ENCODE measurements around the gene FGFBP1.

The FGFBP1 gene

DNA sequence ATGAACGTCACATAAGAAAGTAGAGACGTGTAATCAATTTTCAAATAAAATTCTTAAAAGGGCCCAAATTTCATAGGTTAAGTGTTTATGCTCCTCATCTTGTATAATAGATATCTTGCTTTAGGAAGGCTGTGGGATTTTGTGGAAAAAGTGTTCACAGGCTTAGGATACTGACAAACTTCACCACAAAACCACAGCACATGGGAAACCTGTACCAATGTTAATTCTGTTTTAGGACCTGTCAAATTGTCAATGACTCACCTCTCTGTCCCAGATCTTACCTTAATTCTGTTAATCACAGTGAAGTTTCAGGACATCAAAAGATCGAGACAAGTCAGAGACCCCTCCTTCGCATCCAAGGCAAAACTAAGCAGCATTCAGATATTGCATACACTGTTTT lies 24.2 kb downstream of the FGFBP1 start:
- in situ Hi-C loops (cut with MboI; ENCODE audit: low sequenced_read_pairs): no loop called here

DNA sequence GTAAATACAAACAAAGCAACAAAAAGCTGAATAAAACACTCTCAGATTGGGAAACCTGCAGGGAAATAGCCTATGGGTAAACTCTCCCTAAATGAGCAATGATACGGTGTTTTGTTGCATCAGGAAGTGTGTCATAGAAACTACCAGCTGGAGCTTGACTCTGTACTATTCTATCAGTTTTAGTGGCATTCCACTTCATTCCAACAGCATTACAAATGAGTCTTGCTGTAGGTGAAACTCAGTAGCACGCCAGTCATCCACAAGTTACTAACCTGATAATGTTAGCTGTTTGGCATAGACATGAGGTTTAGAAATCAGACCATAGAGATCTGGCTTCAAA lies 24.9 kb downstream of the FGFBP1 start:
- in situ Hi-C loops (cut with MboI; ENCODE audit: low sequenced_read_pairs): no loop called here

DNA sequence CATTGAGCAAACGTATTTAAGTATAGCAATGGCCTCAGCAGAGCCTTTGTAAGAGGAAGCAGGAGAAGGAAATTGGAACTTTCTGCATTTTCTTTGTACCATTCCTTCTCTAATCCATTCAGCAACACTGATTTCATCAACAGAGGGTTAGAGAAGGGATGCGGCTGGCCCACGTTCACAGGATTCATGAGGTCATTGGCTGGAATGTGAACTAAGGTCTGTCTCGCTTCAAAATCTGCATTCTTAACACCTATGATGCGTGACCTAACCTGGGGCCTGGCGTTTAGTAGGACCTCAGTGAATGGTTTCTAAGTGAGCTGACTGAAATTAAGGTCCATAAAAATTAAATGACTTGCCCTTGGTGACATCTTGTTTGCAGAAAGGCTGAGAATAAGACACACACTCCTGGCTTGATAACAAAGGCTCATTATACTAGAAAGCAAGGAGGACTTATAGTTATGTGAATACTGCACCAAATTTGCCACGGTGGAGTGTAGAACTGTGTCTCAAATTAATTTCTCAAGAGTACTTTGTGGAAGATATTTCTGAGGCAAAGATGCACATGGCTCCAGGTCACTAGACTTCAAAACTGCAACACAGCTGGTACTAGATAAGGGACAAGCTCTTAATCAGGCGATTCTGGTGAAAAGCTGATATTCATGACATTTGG lies 25.4 kb downstream of the FGFBP1 start:
- in situ Hi-C loops (cut with MboI; ENCODE audit: low sequenced_read_pairs): no loop called here

DNA sequence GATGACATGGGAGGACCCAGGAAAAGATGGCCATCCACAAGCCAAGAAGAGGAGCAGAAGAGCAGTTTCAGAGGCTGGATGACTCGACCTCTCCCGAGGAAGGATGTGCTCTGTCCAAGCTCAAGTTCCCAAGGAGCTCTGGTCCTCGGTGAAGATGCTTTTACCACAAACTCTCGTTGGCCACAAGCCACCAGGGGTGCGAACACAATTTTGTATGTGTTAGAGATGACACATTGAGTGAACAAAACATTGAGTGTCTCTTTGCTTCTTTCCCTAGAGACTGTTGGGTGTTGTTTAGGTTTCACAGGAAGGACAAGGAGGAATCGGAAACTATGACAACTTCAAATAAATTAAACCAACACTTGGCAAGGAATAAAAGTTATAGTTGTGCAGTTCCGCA lies 26.3 kb downstream of the FGFBP1 start:
- in situ Hi-C loops (cut with MboI; ENCODE audit: low sequenced_read_pairs): no loop called here

DNA sequence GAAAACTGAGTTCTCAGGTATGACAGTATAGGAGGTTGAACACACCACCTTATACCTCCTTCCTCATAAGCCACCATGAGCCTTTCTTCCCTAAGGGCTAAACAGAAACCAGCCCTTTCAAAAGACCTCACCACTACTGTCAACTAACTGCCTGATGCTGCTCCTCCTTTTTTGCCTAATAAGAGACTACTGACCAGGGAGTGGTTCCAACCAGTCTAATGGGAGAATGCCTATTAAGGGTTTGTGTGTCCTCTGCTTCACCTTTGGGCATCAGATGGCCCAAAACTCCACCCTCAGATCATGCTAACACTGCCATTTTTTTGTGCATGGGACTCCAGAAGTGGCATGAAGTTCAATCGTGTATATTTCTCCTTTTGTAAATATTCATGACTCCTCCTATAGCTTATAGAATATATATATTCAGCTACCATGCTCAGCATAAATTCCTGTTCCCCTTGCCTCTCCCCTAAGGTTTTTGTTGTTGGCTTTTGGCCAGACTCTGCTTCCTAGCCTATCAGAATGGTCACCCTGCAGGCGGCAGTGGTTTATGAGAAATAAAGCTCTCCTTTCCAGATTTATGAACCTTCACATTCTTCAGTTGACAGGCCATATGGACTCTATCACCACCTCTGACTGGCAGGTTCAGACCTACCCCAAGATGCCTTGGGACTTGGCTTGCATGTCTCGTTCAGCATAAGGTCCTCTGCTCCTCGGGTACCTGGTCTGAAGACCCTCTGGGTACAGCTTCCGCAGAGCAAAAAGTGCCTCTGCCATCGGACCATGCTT lies 28.2 kb downstream of the FGFBP1 start:
- in situ Hi-C loops (cut with MboI; ENCODE audit: low sequenced_read_pairs): no loop called here

DNA sequence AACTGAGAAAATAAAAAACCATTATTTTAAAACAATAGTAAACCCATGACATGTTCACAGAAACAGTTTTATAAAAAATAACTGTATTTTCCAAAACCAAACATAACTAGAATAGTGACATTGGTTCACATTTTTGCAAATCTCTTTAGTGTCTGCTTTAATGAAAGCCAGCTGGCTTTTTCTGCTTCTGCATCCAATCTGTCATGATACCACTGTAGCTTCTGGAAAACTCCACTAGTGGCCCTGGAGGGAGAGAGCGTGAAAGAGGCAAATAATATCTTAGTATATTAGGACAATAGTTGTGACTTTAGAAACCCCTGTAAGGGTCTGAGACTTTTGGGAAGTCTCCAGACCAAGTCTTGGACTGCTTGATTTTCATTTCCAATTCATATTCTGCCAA lies 31.1 kb downstream of the FGFBP1 start:
- in situ Hi-C loops (cut with MboI; ENCODE audit: low sequenced_read_pairs): no loop called here

DNA sequence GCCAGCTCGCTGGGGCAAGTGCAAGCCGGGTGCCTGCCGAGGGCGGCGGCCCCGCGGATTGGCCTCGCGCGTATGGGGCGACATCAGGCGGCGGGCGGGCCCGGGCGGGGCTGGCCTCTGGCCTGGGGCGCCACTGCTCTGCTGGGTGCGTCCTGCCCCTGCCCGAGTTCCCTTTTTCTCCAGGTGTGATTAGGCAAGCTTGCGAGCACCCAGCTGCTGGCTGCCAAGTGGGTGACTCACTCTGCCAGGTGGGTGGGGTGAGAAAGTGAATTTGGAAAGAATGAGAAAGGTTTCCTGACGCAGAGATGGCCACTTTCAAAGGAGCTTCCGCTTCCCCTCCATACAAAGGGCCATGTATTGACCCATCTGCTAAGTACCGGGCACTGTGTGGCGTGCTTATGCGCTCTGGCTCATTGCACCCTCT lies 32.5 kb downstream of the FGFBP1 start:
- in situ Hi-C loops (cut with MboI; ENCODE audit: low sequenced_read_pairs): no loop called here

DNA sequence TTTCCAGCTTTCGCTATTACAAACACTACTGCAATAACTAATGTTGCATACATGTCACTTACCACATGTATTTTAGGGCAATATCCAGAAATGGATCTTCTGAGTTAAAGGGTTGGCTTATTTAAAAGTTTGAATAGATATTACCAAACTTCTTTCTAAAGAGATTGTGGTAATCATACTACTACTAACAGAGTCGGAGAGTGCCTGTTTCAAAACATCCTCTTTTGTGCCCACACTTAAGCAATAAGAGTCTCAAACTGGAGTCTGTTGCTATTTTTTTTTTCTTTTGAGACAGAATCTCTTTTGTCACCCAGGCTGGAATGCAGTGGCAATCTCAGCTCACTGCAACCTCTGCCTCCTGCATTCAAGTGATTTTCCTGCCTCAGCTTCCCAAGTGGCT lies 35.8 kb downstream of the FGFBP1 start:
- in situ Hi-C loops (cut with MboI; ENCODE audit: low sequenced_read_pairs): no loop called here

DNA sequence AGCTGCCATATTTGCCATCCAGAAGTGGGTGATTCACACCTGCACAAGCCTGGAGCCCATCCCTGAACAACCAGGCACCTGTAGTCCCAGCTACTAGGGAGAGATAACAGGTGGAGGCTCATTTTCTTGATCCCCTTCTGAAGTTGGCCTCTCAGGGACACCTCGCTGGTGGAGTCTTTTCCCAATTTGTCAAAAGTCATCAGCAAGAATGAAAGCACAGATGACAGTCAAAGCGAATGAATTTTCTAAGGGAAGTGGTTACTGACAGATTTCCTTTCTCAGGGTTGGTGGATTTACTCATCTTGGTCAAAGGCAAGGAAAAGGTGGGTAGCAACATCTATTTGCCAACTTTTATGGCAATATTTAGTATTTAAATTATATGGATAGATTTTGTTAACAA lies 36.5 kb downstream of the FGFBP1 start:
- in situ Hi-C loops (cut with MboI; ENCODE audit: low sequenced_read_pairs): no loop called here

DNA sequence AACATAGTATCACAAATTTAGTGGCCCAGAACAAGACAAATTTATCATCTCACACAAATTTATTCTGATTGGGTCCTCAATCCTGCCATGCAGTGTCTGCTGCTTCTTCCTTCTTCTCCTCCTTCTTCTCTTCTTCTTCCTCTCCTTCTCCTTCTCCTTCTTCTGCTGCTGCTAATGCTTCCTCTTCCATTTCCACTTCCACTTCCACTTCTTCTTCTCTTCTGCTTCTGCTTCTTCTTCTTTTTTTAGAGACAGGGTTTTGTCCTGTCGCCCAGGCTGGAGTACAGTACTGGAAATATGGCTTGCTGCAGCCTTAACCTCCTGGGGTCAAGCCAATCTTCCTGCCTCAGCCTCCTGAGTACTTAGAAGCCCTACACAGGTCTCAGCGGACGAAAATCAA lies 37.5 kb downstream of the FGFBP1 start:
- in situ Hi-C loops (cut with MboI; ENCODE audit: low sequenced_read_pairs): no loop called here

DNA sequence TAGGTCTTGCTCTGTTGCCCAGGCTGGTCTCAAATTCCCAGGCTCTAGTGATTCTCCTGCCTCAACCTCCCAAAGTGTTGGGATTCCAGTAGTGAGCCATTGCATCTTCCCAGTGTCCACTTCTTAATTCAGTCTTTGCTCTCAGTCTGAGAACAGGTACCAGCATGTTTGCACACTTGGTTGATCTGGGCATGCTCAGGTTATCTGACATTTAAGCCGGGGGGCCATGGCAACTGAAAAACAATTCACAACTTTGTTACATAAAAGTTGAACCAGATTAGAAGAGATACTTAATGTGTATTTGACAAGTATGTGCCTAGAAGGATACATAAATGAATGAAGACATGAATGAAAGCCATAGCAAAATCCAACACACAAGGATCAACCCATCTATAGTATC lies 39.0 kb downstream of the FGFBP1 start:
- in situ Hi-C loops (cut with MboI; ENCODE audit: low sequenced_read_pairs): no loop called here

DNA sequence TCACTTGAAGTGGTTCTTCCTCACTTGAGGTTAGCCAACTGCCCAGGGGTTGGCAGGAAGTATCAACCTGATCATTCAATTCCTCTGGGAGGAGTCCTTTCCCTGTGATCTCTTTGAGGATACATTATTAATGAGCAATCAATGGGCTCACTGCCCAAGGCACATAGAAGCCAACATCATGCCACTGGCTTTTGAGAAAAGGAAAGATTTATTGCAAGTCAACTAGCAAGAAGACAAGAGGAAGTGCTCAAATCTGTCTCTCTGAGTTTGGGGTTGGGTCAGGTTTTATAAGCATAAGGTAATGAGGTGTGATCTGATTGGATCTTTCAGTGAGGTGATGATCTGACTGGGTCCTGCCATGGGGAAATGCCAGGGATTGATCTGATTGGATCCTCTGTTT lies 39.6 kb downstream of the FGFBP1 start:
- in situ Hi-C loops (cut with MboI; ENCODE audit: low sequenced_read_pairs): no loop called here

DNA sequence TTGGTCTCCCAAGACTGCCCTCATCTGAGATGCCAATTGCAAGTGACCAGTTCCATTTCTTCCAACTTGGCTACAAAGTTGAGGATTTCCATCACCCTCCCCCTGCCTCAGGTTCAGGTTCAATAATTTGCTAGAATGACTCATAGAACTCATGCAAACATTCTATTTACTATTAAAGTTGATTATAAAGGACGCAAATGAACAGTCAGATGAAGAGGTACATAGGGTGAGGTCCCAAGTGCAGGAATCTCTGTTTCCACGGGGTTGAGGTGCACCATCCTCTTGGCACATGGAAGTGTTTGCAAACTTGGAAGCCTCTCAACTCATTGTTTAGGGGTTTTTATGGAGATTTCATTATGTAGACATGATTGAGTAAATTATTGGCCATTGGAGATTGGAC lies 41.0 kb downstream of the FGFBP1 start:
- in situ Hi-C loops (cut with MboI; ENCODE audit: low sequenced_read_pairs): no loop called here

DNA sequence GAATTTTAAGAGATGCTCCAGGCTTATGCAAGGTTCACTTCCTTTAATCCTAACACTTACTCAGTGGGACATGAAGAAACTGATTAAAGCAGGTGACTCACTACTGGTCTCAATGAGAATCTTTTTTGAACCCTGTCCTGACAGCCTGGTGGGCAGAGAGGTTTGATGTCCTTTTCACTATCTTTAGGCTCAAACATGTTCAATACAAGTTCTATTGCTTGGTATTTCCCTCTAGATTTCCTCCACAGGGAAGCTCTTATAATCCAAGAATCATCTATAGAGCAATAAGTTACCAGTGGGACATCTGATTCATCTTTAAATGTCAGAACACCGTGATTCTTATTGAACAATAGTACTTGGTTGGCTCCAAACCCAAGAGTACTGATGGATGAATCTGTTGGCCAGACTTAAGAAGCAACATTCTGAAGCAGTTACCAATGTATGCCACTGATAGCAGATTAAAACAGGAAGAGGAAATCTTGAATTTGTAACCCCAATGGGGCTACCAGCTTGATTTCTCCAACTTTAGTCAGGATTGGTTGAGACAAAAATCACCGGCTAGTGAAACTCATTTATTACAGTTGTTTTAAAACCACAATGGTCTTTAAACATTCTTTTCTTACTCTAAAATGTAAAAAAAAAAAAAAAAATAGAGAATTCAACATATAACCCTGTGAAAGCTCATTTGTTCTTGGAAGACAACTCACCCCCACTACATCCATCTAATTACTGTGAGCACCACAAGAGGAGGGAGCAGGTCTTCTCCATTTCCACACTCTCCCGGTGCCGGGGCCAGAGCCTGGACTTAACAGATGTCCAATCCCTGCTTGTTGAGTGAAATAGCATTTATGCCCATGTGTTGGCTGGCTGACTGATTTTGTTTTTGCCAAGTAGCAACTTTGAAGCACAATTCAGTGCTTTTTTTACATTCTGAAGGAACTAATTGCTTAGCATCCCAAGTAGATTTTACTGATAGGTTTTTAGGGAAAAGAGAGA lies 43.3 kb downstream of the FGFBP1 start:
- in situ Hi-C loops (cut with MboI; ENCODE audit: low sequenced_read_pairs): no loop called here

DNA sequence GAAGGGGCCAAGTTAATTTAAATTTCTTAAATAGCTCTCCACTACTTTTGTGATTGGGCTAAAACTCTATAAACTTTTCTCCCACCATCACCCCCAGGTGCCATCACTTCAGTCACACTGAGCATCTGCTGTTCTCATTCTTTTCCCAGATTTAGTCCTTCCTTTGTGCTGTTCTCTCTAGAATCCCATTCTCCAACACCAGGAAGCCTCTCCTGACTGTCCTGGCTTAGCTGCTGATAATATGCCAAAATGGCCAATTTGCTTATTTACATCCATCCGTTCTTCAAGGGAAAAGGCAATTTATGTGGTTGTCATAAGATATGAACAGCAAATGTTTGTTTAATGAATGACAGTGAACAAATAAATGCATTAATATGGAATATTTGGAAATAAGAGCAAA lies 44.1 kb downstream of the FGFBP1 start:
- in situ Hi-C loops (cut with MboI; ENCODE audit: low sequenced_read_pairs): no loop called here

DNA sequence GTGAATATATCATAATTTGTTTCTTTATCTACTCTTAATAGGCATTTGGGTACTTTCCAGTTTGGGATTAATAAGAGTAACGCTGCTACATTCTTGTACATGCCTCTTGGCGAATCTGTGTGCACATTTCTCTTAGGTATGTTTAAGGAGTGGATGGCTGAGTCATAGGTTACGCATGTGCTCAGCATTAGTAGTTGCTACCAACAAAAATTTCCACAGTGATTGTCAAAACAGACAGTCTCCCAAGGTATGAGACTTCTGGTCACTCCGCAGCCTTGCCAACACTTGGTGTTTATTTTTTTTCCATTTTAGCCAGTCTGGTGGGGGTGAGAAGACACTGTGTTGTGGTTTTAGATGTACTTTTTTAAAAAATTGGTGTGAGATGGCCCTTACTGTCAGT lies 44.6 kb downstream of the FGFBP1 start:
- in situ Hi-C loops (cut with MboI; ENCODE audit: low sequenced_read_pairs): no loop called here

DNA sequence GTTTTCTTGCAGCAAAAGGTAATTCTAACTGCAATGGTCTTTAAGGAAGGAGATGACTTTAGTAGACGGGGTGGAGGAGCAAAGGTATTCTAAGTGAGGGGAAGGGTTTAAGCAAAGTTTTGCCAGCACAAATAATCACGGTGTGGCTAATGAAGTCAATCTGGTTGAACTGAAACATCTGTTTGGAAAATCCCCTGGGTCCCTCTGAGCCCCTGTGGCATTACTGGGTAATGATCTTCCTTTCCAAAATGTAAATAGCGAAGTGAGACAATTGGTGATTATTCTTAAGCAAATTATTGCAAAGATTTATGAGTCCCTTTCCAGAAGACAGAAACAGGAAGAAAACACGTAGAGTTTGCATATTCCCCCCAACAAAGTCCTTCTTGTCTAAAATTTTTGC lies 47.2 kb downstream of the FGFBP1 start:
- in situ Hi-C loops (cut with MboI; ENCODE audit: low sequenced_read_pairs): no loop called here

DNA sequence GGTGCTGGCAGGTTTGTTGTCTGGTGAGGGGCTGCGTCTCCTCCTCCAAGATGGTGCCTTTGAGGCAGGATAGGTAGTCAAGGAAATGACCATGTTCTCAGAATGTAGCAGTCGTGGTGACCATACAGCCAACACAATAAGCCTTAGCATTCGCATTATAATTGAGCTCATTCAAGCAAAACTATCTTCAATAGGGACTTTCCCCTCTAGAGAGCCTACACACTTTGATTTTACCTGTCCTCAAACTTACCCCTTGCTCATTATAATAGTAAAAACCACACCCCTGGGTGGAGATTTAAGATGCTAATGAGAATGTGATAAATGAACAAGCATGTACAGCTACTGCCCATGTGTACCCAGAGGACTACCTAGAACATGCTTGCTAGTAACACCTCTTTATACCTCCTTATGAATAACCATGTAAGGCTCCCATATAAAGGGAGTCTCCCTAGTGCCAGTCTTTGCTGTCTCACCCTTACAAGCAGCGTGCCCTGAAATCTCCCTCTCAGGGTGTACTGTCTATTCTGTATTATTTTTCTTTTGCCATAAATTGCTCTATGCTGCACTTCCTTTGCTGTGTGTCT lies 48.2 kb downstream of the FGFBP1 start:
- in situ Hi-C loops (cut with MboI; ENCODE audit: low sequenced_read_pairs): no loop called here

DNA sequence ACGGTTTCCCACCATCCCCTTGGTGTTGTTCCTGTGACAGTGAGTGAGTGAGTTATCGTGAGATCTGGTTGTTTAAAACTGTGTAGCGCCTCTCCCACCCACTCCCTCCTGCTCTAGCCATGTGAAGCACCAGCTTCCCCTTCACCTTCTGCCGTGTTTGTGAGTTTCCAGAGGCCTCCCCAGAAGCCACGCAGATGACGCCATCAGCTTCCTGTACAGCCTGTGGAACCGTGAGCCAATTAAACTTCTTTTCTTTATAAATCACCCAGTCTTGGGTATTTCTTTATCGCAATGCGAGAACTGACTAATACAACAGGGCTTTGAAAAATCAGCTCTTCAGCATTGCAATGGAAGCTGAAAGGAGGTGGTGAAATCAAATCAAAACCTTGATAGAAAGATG lies 50.0 kb downstream of the FGFBP1 start:
- in situ Hi-C loops (cut with MboI; ENCODE audit: low sequenced_read_pairs): no loop called here
